NCI-H2196 treated with DMSO at 0.1 percent for 48 hours (cell line): ENCODE results near the gene VWF.
"Not testable (repeated sequence)": the region's sequence is repeated elsewhere in the genome, so short reads cannot be mapped to it uniquely, and the experiment has no call there.

Source experiments
- DNase-seq: peaks from one replicate; lab custom pipeline; 2025; ENCODE audit not compliant: unreplicated experiment; lab: John Stamatoyannopoulos, UW

The VWF gene

DNA sequence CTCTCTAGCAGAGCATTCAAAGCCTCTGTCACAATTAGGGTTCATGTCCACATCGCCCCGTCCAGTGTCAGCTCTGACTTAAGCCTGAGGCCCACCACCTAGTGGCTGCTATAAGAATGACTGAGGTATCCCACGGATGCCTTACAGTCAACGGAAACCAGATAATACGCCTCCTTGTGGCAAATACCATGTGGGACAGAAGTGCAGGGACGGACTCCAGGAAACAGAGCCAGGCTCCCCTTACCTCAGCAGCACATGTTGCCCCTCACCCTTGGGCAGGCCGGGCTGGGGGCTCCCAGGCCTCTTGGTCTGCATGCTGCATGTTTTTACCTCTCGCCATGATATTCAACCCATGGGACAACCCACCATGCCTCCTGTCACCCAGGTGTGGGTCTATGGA lies 86.3 kb downstream of the VWF start:
- no peak for DNase-seq

DNA sequence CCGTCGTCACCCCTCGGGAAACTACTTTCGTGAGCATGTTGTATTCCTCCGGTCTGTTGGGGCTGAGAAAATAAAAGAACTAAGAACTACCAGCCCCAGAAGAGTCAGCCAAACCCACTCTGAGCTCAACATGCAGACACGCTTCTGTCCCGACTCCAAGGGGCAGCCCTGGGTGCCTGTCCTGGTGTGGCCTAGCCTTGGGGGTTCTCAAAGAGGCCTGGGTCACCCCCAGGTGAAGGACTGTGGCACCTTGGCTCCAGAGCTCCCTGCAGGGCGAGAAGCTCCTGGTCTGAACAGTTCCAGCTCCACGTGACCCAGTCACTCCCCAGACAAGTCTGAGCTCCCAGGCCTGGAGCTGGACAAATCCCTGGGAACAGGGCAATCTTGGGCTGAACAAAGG lies 87.0 kb downstream of the VWF start:
- DNase-seq, result no peak

GRCh38 chr12:6036509-6036908 lies 88.0 kb downstream of the VWF start:
- DNase-seq, result no peak

DNA sequence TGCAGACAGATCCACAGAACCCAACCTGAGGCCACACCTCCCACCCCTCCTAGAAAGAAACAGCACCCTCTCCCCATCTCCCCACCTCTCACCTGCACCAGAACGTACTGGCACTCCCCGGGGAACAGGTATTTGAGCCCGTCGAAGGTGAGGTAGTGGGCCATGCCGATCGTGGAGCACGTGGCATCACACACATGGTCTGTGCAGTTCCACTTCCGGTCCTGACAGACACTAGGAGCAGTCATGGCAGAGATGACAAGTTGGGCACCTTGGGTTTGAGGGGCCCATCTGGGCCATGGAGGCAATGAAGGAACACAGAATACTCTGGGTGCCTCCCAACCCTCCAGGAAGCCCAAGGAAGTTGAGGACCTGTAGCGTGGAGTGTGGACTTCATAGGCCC lies 89.9 kb downstream of the VWF start:
- DNase-seq, result no peak

DNA sequence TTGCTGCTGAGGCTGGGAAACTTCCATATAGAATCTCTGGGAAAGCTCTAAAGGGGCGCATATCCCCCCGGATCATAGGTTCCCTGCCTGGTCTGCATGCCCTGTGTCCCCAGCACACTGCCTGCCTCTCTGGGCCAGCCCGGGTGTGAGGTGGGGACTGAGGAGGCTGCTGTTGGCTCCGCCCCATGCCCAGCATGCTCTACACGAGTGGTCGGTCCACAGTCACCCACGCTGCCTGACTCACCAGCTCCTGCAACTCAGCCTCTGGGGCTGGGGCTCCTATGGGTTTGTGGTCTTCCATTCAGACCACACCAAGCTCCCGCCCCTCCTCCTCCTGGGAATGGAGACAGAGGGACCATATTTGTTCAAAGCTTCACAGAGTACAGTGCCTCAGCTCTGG lies 90.9 kb downstream of the VWF start:
- DNase-seq, result no peak

- DNase-seq, result no peak
These were observed 91.7 kb downstream of the VWF start for GRCh38 chr12:6032726-6033125.

GRCh38 chr12:6031001-6031400 lies 93.5 kb downstream of the VWF start:
- no peak for DNase-seq

- no peak for DNase-seq
These were observed 94.4 kb downstream of the VWF start for GRCh38 chr12:6030081-6030480.

- no peak for DNase-seq
These were observed 95.1 kb downstream of the VWF start for GRCh38 chr12:6029401-6029800.

DNA sequence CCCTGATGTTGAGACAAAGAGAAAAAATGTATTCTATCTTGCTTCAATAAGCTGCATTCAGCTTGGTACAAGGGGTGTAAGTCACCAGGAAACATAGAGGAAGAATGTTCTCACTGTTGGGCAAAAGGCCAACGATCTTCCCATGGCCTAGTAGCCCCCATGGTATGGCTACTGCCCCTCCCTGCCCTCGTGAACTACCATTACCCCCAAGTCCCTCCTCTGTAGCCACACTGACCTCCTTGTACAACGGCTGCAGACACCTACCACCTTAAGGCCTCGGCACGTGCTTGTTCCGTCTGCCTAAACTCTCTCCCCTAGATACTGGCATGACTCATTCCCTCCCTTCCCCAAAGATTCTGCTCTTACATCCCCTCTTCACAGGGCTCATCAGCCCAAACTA lies 97.5 kb downstream of the VWF start:
- no peak for DNase-seq

GRCh38 chr12:6025703-6026298 lies 98.7 kb downstream of the VWF start:
- DNase-seq, result not testable (repeated sequence)

GRCh38 chr12:6024066-6024465 lies 100.4 kb downstream of the VWF start:
- not testable (repeated sequence) for DNase-seq

GRCh38 chr12:6020930-6021329 lies 103.5 kb downstream of the VWF start:
- DNase-seq, result no peak

GRCh38 chr12:6020511-6020910 lies 104.0 kb downstream of the VWF start:
- DNase-seq, result not testable (repeated sequence)

GRCh38 chr12:6019256-6019655 lies 105.2 kb downstream of the VWF start:
- not testable (repeated sequence) for DNase-seq

GRCh38 chr12:6018265-6018664 lies 106.2 kb downstream of the VWF start:
- DNase-seq, result no peak

DNA sequence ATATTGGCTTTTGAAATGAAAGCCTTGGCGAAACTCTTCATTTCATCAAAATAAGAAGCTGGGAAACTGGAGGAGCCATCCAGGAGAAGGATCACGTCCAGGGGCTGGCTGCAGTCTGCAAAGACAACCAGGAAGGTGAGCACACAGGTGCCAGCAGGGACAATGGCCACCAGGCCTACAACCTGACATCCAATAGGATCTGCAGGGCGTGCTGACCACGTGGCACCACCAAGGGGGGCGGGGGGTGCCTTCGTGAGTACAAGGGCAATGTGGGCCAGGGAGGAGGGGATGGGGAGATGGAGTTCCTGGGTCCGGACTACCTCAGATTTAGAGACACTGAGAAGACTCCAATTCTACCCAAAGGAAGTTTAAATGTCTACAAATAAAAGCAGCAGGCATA lies 107.7 kb downstream of the VWF start:
- no peak for DNase-seq

DNA sequence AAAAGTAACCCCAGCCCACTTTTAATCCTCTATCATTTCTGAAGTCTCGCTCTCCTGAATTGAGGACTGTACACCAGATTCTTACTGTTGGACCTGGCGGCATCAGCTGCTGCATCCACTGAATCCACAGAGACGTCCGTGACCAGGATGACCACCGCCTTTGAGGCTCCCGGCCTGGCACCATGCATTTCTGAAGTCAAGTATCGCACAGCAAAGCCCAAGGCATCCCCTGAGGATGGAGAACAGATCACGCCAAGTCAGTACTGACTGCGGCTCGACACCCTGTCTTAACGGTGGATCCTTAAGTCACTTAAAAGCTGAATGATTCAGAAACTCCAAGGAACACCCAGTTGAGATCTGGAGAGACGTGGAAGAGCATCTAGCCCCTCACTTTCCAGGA lies 108.5 kb downstream of the VWF start:
- DNase-seq, result not testable (repeated sequence)

- DNase-seq, result not testable (repeated sequence)
These were observed 109.2 kb downstream of the VWF start for GRCh38 chr12:6015271-6015670.

GRCh38 chr12:6010631-6011350 lies 113.7 kb downstream of the VWF start:
- not testable (repeated sequence) for DNase-seq

GRCh38 chr12:5997260-5997659 lies 127.2 kb downstream of the VWF start:
- DNase-seq, result no peak

DNA sequence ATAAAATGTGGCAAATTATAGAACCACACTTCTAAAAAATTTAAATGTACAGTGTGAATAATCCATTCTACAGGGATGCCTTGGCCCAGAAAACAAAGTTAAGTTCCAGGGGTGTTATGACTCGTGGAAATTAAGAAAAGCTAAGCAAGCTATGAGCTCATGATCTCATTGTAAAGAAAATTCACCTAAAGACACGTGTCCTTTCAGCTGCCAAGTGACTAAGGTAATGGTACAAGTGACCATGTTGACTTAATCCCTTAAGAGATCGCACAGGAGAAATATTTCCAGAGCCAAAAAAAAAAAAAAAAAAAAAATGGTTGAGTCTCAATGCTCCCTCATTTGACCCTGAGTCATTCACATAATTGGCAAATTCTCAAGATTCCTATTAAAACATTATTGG lies 128.0 kb downstream of the VWF start:
- no peak for DNase-seq

DNA sequence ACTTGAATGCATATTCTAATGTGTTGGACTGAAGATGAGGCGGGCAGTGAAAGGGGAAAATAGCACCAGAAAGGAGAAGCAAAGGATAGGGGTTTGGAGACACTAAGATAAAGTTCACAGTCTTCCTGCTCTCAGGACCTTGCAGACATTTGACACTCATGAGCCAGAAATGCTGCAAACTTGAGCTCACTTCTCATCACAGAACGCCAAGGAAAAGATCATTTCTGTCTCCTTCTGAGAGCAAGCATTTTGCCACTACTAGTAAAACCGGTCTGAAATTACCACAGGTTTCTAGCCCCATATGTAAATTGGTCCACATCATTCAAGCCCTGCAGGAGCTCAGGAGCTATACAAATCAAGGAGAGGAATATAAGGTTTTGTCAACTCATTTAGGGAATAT lies 134.8 kb downstream of the VWF start:
- no peak for DNase-seq
